Loucy (cell line): Measurements from ENCODE around the gene TBCE.

Experiments
- EZH2phosphoT487 ChIP-seq: fragments of 200-600 bp; IDR thresholded peaks from 2 replicates; pipeline ENCODE4 v1.6.1; 2018; ENCODE audit warnings: antibody characterized with exemption, mild to moderate bottlenecking, moderate library complexity, borderline replicate concordance
- TF ChIP-seq, protein P1 (sequence below): fragments of 200-600 bp; sonication (generic); conservative IDR thresholded peaks from 2 replicates; pipeline ENCODE4 v1.5.1; 2014; ENCODE audit warnings: mild to moderate bottlenecking, antibody characterized with exemption, low read length

DNA sequence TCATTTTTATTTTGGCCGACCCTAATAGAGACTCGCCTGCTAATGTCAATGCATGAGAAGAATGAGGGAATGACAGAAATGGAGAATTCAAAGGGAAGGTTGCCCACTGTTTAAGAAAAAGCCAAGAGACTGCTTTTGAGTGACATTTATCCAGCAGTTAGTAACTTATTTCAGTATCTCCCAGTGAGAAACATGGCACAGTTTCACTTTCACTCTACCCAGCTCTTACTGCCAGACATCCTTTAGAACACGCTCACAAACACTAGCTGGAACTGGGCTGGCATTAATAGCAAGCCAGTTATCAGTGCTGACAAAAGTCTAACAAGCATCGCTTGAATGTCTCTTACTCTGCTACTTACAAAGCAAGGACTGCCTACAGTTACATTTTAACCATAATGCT lies 30.3 kb upstream of the TBCE start:
- TF ChIP-seq, protein P1, sequence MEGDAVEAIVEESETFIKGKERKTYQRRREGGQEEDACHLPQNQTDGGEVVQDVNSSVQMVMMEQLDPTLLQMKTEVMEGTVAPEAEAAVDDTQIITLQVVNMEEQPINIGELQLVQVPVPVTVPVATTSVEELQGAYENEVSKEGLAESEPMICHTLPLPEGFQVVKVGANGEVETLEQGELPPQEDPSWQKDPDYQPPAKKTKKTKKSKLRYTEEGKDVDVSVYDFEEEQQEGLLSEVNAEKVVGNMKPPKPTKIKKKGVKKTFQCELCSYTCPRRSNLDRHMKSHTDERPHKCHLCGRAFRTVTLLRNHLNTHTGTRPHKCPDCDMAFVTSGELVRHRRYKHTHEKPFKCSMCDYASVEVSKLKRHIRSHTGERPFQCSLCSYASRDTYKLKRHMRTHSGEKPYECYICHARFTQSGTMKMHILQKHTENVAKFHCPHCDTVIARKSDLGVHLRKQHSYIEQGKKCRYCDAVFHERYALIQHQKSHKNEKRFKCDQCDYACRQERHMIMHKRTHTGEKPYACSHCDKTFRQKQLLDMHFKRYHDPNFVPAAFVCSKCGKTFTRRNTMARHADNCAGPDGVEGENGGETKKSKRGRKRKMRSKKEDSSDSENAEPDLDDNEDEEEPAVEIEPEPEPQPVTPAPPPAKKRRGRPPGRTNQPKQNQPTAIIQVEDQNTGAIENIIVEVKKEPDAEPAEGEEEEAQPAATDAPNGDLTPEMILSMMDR = no peak
- no peak for TF ChIP-seq EZH2phosphoT487
